OCI-LY3 (cell line): ENCODE data around the gene INAFM2.

Experiments
- H2AFZ ChIP-seq: fragments of 200-600, 300-600 bp; shearing (Covaris generic); 2 replicates; pipeline ENCODE4 v1.6.0; 2014; ENCODE audit warnings: antibody characterized with exemption, low read depth, low read length
- H3K27ac ChIP-seq: fragments of 200-600, 300-600 bp; sonication (generic); 2 replicates; pipeline ENCODE4 v1.5.1; 2014; ENCODE audit warnings: mild to moderate bottlenecking, low read length, moderate library complexity, mixed read lengths
- H3K27me3 ChIP-seq: fragments of 200-600, 300-600 bp; sonication (generic); 2 replicates; pipeline ENCODE4 v1.6.1; 2014; ENCODE audit warnings: low read depth, low read length, mixed read lengths
- H3K36me3 ChIP-seq: fragments of 200-600, 300-600 bp; sonication (generic); replicated peaks from 2 replicates; pipeline ENCODE3; 2014; ENCODE audit warnings: low read depth, low read length, mixed read lengths
- H3K4me1 ChIP-seq: fragments of 300-600, 200-600 bp; sonication (generic); 2 replicates; pipeline ENCODE4 v1.6.1; 2014; ENCODE audit warnings: low read length, mixed read lengths
- H3K4me2 ChIP-seq: fragments of 200-600, 300-600 bp; sonication (generic); 2 replicates; pipeline ENCODE4 v1.6.1; 2014; ENCODE audit warnings: low read length, mixed read lengths
- H3K4me3 ChIP-seq: fragments of 300-600, 200-600 bp; sonication (generic); 2 replicates; pipeline ENCODE4 v1.5.1; 2014; ENCODE audit warnings: antibody characterized with exemption, mild to moderate bottlenecking, low read length, moderate library complexity
- H3K79me2 ChIP-seq: fragments of 300-600, 200-600 bp; shearing (Covaris generic); 2 replicates; pipeline ENCODE4 v1.6.1; 2014; ENCODE audit warnings: mild to moderate bottlenecking, low read length, mixed read lengths
- H3K9ac ChIP-seq: fragments of 300-600, 200-600 bp; shearing (Covaris generic); 2 replicates; pipeline ENCODE4 v1.6.0; 2014; ENCODE audit warnings: mild to moderate bottlenecking, low read length, moderate library complexity
- H3K9me3 ChIP-seq: fragments of 200-600, 300-600 bp; shearing (Covaris generic); 2 replicates; pipeline ENCODE4 v1.6.1; 2014; ENCODE audit warnings: low read length, mixed read lengths; ENCODE audit not compliant: insufficient read depth
- H4K20me1 ChIP-seq: fragments of 200-600, 300-600 bp; sonication (generic); 2 replicates; pipeline ENCODE4 v1.6.1; 2016; ENCODE audit warnings: low read length, mixed read lengths; ENCODE audit not compliant: insufficient read depth
- CTCF ChIP-seq: fragments of 200-600, 300-600 bp; sonication (generic); IDR thresholded peaks from 2 replicates; pipeline ENCODE4 v1.5.1; 2014; ENCODE audit warnings: antibody characterized with exemption, low read length, low read depth
- EZH2phosphoT487 ChIP-seq: fragments of 200-600 bp; shearing (Covaris generic); IDR thresholded peaks from 2 replicates; pipeline ENCODE4 v1.6.1; 2018; ENCODE audit warnings: antibody characterized with exemption, mixed run types, low read depth

The INAFM2 gene

DNA sequence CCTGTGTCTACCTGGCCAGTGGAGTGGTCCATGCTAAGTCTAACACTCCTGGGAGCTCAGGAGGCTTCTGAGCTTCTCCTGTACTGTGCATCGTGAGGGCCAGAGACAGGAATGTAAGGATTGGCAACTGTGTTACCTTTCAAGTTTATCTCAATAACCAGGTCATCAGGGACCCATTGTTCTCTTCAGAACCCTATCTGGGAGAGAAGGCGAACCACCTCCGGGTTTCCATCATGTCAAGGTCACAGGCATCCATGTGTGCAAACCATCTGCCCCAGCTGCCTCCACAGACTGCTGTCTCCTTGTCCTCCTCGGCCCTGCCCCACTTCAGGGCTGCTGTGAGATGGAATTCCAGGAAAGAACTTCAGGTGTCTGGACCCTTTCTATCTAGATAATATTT lies 46.6 kb upstream of the INAFM2 start:
- H3K9me3 ChIP-seq, result no peaks in the 10 kb centered on the region
- H3K27ac ChIP-seq, result no peak overlapping the region
- H4K20me1 ChIP-seq, result no peaks in the 10 kb centered on the region
- no peak overlapping the region for H2AFZ ChIP-seq
- no peak overlapping the region for H3K9ac ChIP-seq
- H3K79me2 ChIP-seq, result no peaks in the 10 kb centered on the region
- peaks cover 47% of the 10 kb centered on the region for H3K4me1 ChIP-seq
- H3K4me2 ChIP-seq, result peak overlapping the region; percentile 85
- no peaks in the 10 kb centered on the region for H3K36me3 ChIP-seq
- no peak for TF ChIP-seq EZH2phosphoT487
- TF ChIP-seq CTCF, result no peak
- peaks cover 17% of the 10 kb centered on the region for H3K27me3 ChIP-seq
- H3K4me3 ChIP-seq, result peak overlapping the region; percentile 62

GRCh38 chr15:40277471-40277870 lies 46.0 kb upstream of the INAFM2 start:
- Histone ChIP-seq H3K4me1 (peaks cover 47% of the 10 kb centered on the region), H3K4me3 (peak overlapping the region; percentile 62), H3K27ac (no peak overlapping the region), H3K27me3 (peaks cover 17% of the 10 kb centered on the region), H4K20me1 (no peaks in the 10 kb centered on the region), H3K9ac (no peak overlapping the region), H3K79me2 (no peaks in the 10 kb centered on the region), H2AFZ (no peak overlapping the region), H3K9me3 (no peaks in the 10 kb centered on the region), H3K4me2 (peak overlapping the region; percentile 85), H3K36me3 (no peaks in the 10 kb centered on the region)
- TF ChIP-seq CTCF (no peak), EZH2phosphoT487 (no peak)

DNA sequence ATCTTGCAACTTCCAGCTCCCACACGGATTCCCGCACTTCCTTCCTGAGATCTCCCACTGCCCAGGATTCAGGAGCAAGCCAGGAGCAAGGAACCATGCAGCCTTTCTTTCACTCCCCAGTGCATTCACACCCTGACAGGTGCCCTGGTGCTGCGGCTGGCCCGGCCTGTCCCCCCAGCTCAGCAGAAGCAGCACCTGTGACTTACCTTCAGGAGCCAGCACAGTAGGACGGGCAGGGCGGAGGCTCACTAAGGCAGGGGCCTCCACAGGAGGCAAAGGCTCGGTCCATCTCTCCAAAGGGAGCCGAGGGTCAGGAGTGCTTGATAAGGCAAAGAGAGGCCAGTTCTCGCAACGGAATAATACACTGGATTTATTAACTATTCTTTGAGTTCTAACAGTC lies 45.5 kb upstream of the INAFM2 start:
- Histone ChIP-seq H3K27me3 (peaks cover 17% of the 10 kb centered on the region), H3K9me3 (no peaks in the 10 kb centered on the region), H3K36me3 (no peaks in the 10 kb centered on the region), H4K20me1 (no peaks in the 10 kb centered on the region), H3K79me2 (no peaks in the 10 kb centered on the region), H3K4me3 (peak overlapping the region; percentile 62), H3K4me2 (peak overlapping the region; percentile 85), H3K4me1 (peaks cover 47% of the 10 kb centered on the region), H3K27ac (no peak overlapping the region), H2AFZ (no peak overlapping the region), H3K9ac (no peak overlapping the region)
- no peak for TF ChIP-seq CTCF
- no peak for TF ChIP-seq EZH2phosphoT487

DNA sequence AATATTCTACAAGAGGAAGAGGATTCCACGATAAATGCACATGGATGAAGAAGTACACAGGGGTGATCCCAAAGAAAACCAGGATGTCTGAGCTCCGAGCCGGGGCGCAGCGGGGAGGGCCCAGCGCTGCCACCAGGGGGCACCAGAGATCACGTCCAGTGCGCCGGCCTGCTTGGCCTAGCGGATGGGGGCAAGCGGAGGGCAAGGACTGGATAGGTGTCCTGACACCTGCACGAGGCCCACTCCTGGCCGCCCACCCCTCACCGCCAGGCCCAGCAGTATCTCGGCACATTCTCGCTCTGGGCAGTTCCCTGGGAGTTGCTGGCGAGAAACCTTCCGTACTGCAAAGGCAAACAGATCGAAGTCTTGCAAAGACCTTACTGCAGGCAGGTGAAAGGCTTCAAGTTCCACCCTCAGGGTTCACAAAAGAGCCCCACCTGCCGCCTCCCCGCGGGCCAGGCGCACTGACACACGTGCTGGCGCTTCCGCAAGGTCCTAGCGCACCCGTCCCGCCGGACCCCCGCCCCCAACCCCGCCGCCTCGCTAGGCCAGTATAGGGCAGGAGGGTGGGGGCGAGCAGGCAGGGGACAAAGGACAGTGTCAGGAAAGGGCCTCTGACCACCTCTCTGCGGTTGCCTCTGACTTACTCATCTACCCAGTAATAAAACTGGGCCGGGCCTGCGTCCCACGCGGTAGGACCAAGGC lies 43.9 kb upstream of the INAFM2 start:
- Histone ChIP-seq H3K9me3 (no peaks in the 10 kb centered on the region), H3K27me3 (peaks cover 17% of the 10 kb centered on the region), H3K9ac (no peak overlapping the region), H3K36me3 (no peaks in the 10 kb centered on the region), H3K27ac (no peak overlapping the region), H2AFZ (no peak overlapping the region), H4K20me1 (no peaks in the 10 kb centered on the region), H3K4me1 (peaks cover 41% of the 10 kb centered on the region), H3K4me2 (peak overlapping the region; percentile 85), H3K4me3 (peak overlapping the region; percentile 9; the same call in 1 of the 2 replicates), H3K79me2 (no peaks in the 10 kb centered on the region)
- peak; percentile 97 for TF ChIP-seq CTCF
- no peak for TF ChIP-seq EZH2phosphoT487
